IMR-90 (cell line): Measurements from ENCODE around the gene PLEKHJ1. TPM values are rescaled to one million over a fixed set of nuclear protein-coding genes. Genes with fewer than 3 reads are reported as not detected.

Experiments
- ATAC-seq: fragments of 200-7000 bp; cut with Tn5 transposase; 2 replicates; pipeline ENCODE4 v1.9.1; 2020; ENCODE audit warnings: low read depth, mild to moderate bottlenecking, moderate library complexity
- BruUV-seq: library from RNA; stranded (reverse); fragments of 400-500 nt; replicated peaks from 2 replicates; lab custom pipeline; 2021; lab: Mats Ljungman, UMichigan
- CTCF ChIA-PET: fragments of 300-600 bp; formaldehyde crosslinking; extraction: SDS; loops from one replicate; lab custom pipeline; 2021; ENCODE audit warnings: antibody characterized with exemption; lab: Yijun Ruan, JAX
- POLR2A ChIA-PET: fragments of 300-600 bp; sonication (Branson Sonifier 250); formaldehyde crosslinking; loops from one replicate; lab custom pipeline; 2022; ENCODE audit warnings: antibody characterized with exemption; ENCODE audit not compliant: unreplicated experiment; lab: Charles Lee
- DNase-seq: peaks from one replicate; pipeline ENCODE4 v3.0.0; 2013
- H2AFZ ChIP-seq: replicated peaks from 2 replicates; pipeline ENCODE3; 2013; ENCODE audit warnings: low read length, mild to moderate bottlenecking; ENCODE audit not compliant: poor library complexity
- H2AK5ac ChIP-seq: 2 replicates; pipeline ENCODE4 v1.6.1; 2013; ENCODE audit warnings: low read depth, low read length, inconsistent platforms
- H2AK9ac ChIP-seq: replicated peaks from 2 replicates; pipeline ENCODE3; 2013; ENCODE audit warnings: mild to moderate bottlenecking, low read depth, low read length, moderate library complexity; ENCODE audit not compliant: poor library complexity
- H2BK120ac ChIP-seq: 2 replicates; pipeline ENCODE4 v1.6.1; 2013; ENCODE audit warnings: low read depth, low read length, inconsistent platforms
- H2BK15ac ChIP-seq: 3 replicates; pipeline ENCODE4 v1.6.1; 2013; ENCODE audit warnings: low read depth, low read length, inconsistent platforms
- H2BK20ac ChIP-seq: 2 replicates; pipeline ENCODE4 v1.6.1; 2013; ENCODE audit warnings: low read depth, mild to moderate bottlenecking, inconsistent platforms, low read length, moderate library complexity
- H2BK5ac ChIP-seq: 2 replicates; pipeline ENCODE4 v1.6.1; 2013; ENCODE audit warnings: mild to moderate bottlenecking, low read depth, low read length, inconsistent platforms; ENCODE audit not compliant: poor library complexity, severe bottlenecking
- H3K14ac ChIP-seq: replicated peaks from 2 replicates; pipeline ENCODE4 v1.6.1; 2013; ENCODE audit warnings: low read depth, low read length, inconsistent platforms
- H3K18ac ChIP-seq: 2 replicates; pipeline ENCODE4 v1.6.1; 2013; ENCODE audit warnings: low read depth, low read length, control low read depth
- H3K23ac ChIP-seq: 2 replicates; pipeline ENCODE4 v1.6.1; 2013; ENCODE audit warnings: low read depth, low read length, inconsistent platforms
- H3K27ac ChIP-seq: 2 replicates; pipeline ENCODE4 v1.5.1; 2013; ENCODE audit warnings: mild to moderate bottlenecking, control low read depth, low read length; ENCODE audit not compliant: insufficient read depth
- H3K27me3 ChIP-seq: 2 replicates; pipeline ENCODE4 v1.6.1; 2013; ENCODE audit warnings: low read length; ENCODE audit not compliant: control insufficient read depth, insufficient read depth
- H3K36me3 ChIP-seq: 2 replicates; pipeline ENCODE4 v1.6.1; 2013; ENCODE audit warnings: low read length, mixed read lengths; ENCODE audit not compliant: control insufficient read depth, insufficient read depth
- H3K4ac ChIP-seq: 2 replicates; pipeline ENCODE4 v1.6.1; 2013; ENCODE audit warnings: low read depth, low read length, inconsistent platforms
- H3K4me1 ChIP-seq: 2 replicates; pipeline ENCODE4 v1.6.1; 2013; ENCODE audit warnings: low read length, mixed read lengths; ENCODE audit not compliant: control insufficient read depth, insufficient read depth
- H3K4me2 ChIP-seq: 2 replicates; pipeline ENCODE4 v1.6.1; 2013; ENCODE audit warnings: low read depth, mild to moderate bottlenecking, control low read depth, low read length, moderate library complexity
- H3K4me3 ChIP-seq: 2 replicates; pipeline ENCODE4 v1.5.1; 2013; ENCODE audit warnings: low read depth, mild to moderate bottlenecking, control low read depth, low read length, moderate library complexity; ENCODE audit not compliant: insufficient read depth
- H3K56ac ChIP-seq: 2 replicates; pipeline ENCODE4 v1.6.1; 2013; ENCODE audit warnings: low read length, inconsistent platforms; ENCODE audit not compliant: insufficient read depth; ENCODE audit errors: extremely low read depth
- H3K79me1 ChIP-seq, 2 experiments: 2 replicates each; pipeline ENCODE4 v1.6.1; 2013; ENCODE audit warnings: low read length in 2 of 2, inconsistent platforms in 1 of 2, low read depth in 1 of 2
- H3K9ac ChIP-seq: 2 replicates; pipeline ENCODE4 v1.6.1; 2013; ENCODE audit warnings: low read depth, low read length, control low read depth
- H3K9me1 ChIP-seq: 2 replicates; pipeline ENCODE4 v1.6.1; 2013; ENCODE audit warnings: low read length, inconsistent platforms; ENCODE audit not compliant: insufficient read depth
- H3K9me3 ChIP-seq: 2 replicates; pipeline ENCODE4 v1.6.1; 2013; ENCODE audit warnings: low read length; ENCODE audit not compliant: control insufficient read depth, insufficient read depth
- H4K20me1 ChIP-seq: 2 replicates; pipeline ENCODE4 v1.6.1; 2013; ENCODE audit warnings: low read length, inconsistent platforms; ENCODE audit not compliant: insufficient read depth
- H4K5ac ChIP-seq: 2 replicates; pipeline ENCODE4 v1.6.1; 2013; ENCODE audit warnings: mild to moderate bottlenecking, low read depth, low read length, control low read depth
- H4K8ac ChIP-seq, 2 experiments: 2 replicates each; pipeline ENCODE4 v1.6.1; 2013; ENCODE audit warnings: low read depth in 2 of 2, low read length in 2 of 2, control low read depth in 1 of 2, inconsistent platforms in 1 of 2
- H4K91ac ChIP-seq: 2 replicates; pipeline ENCODE4 v1.6.1; 2013; ENCODE audit warnings: low read depth, low read length, inconsistent platforms; ENCODE audit not compliant: insufficient read depth
- CTCF ChIP-seq: conservative IDR thresholded peaks from 2 replicates; pipeline ENCODE4 v1.5.1; 2012; ENCODE audit warnings: mild to moderate bottlenecking, low read depth, low read length, improper control_type of control experiment
- NFE2L2 ChIP-seq: fragments of 150-350 bp; IDR thresholded peaks from 2 replicates; pipeline ENCODE4 v1.6.1; 2016; ENCODE audit warnings: low read depth, mild to moderate bottlenecking, low read length
- POLR2A ChIP-seq: IDR thresholded peaks from 2 replicates; pipeline ENCODE4 v1.6.1; 2012; ENCODE audit warnings: mild to moderate bottlenecking, low read depth, low read length
- RFX5 ChIP-seq: IDR thresholded peaks from 2 replicates; pipeline ENCODE4 v1.8.0; 2012; ENCODE audit warnings: low read depth, mild to moderate bottlenecking, low read length, moderate library complexity
- WGBS, 2 experiments: methylation state at CpG; one replicate each; pipeline versions ENCODE4 v1.1.5 to v1.1.7; 2013; ENCODE audit warnings: missing lambda C conversion rate in 2 of 2; ENCODE audit not compliant: insufficient read length in 1 of 2; ENCODE audit errors: extremely low coverage in 2 of 2; 5-methylcytosine and 5-hydroxymethylcytosine counted together
- dilution Hi-C: fragments of 300-500 bp; cut with HindIII; formaldehyde crosslinking; loops from one replicate; pipeline ENCODE4 v1.14.3; 2018; ENCODE audit warnings: low sequenced_read_pairs; ENCODE audit not compliant: unreplicated experiment
- in situ Hi-C: fragments of 300-500 bp; cut with MboI; formaldehyde crosslinking; loops from 3 replicates; pipeline ENCODE4 v1.14.3; 2019; ENCODE audit warnings: low sequenced_read_pairs, inconsistent platforms, mixed read lengths
- intact Hi-C: fragments of 100-400 bp; cut with micrococcal nuclease; formaldehyde crosslinking; loops from 2 replicates; pipeline ENCODE4 v1.10.0; 2022
- polyA plus RNA-seq, 3 experiments: library from polyadenylated mRNA; depleted of rRNA; stranded (reverse); fragments of >200 nt; gene quantifications; 2 replicates each; pipeline ENCODE4 v1.2.3, GENCODE V29; 2012; ENCODE audit warnings: low replicate concordance in 1 of 3
- total RNA-seq: library from RNA; depleted of rRNA; stranded (reverse); fragments of >200 nt; gene quantifications from 2 replicates; pipeline ENCODE4 v1.2.3, GENCODE V29; 2012

The PLEKHJ1 gene
- total and polyA plus RNA-seq, 2 of the 4 experiments (the other 2 are of a cell fraction): 31.7 to 62.8 TPM

- intact Hi-C loops (loop anchor here (1.0 kb wide), 1 partner anchor 115 kb away; no protein-coding TSS in a partner anchor), dilution Hi-C loops (no loop called here), in situ Hi-C loops (loop anchor here (10.0 kb wide), 1 partner anchor 339 kb away; no protein-coding TSS in a partner anchor)
- no peak overlapping the region for H2BK5ac ChIP-seq
- H3K9me1 ChIP-seq: no peaks in the 10 kb centered on the region; the same call in 1 of the 2 replicates
- H2AFZ ChIP-seq: peak overlapping the region; percentile 21
- H4K8ac ChIP-seq: no peak overlapping the region
- TF ChIP-seq CTCF (no peak), RFX5 (no peak), POLR2A (no peak), NFE2L2 (no peak)
- H4K5ac ChIP-seq: no peak overlapping the region
- H3K9me3 ChIP-seq: no peaks in the 10 kb centered on the region
- H3K79me1 ChIP-seq: peaks cover 7 to 42% of the 10 kb centered on the region in 2 experiments
- BruUV-seq: no TSS peak
- H3K14ac ChIP-seq: no peak overlapping the region
- H2AK5ac ChIP-seq: no peak overlapping the region
- H2AK9ac ChIP-seq: peak overlapping the region; percentile 42
- no peak overlapping the region for H3K27ac ChIP-seq
- peaks cover 63% of the 10 kb centered on the region for H4K20me1 ChIP-seq
- H3K56ac ChIP-seq: no peak overlapping the region
- no peak overlapping the region for H4K91ac ChIP-seq
- H3K23ac ChIP-seq: no peak overlapping the region
- 74% methylated on average over 54 of the region's 74 CpGs; no CpG with 5 or more reads in 1 of the 2 experiments for WGBS, 2 experiments
- H3K4ac ChIP-seq: no peak overlapping the region
- no peak overlapping the region for H2BK20ac ChIP-seq
- ChIA-PET CTCF (no interaction called here), POLR2A (no interaction called here)
- H3K36me3 ChIP-seq: peaks cover 34% of the 10 kb centered on the region
- ATAC-seq (no peak), DNase-seq (no peak)
- no peak overlapping the region for H3K4me2 ChIP-seq
- H3K4me3 ChIP-seq: no peak overlapping the region
- H2BK15ac ChIP-seq: no peak overlapping the region
- H3K18ac ChIP-seq: no peak overlapping the region
- H3K27me3 ChIP-seq: no peaks in the 10 kb centered on the region
- peaks cover 14% of the 10 kb centered on the region for H3K4me1 ChIP-seq
- H2BK120ac ChIP-seq: no peak overlapping the region
- H3K9ac ChIP-seq: no peak overlapping the region
Measured at GRCh38 chr19:2275588-2276428, 39.7 kb upstream of the PLEKHJ1 start.
